GM12878 (cell line): ENCODE results near the gene DPM2. TPM values are rescaled to one million over a fixed set of nuclear protein-coding genes. Genes with fewer than 3 reads are reported as not detected.

ENCODE experiments used
- ATAC-seq: fragments of 200-7000 bp; cut with Tn5 transposase; 3 replicates; pipeline ENCODE4 v1.9.1; 2020; ENCODE audit warnings: mild to moderate bottlenecking, moderate library complexity
- BruUV-seq: library from RNA; stranded (reverse); fragments of 400-500 nt; replicated peaks from 2 replicates; lab custom pipeline; 2021; lab: Mats Ljungman, UMichigan
- CTCF ChIA-PET: fragments of 300-600 bp; sonication (Branson Sonifier 250); formaldehyde crosslinking; extraction: SDS; loops from one replicate; lab custom pipeline; 2021; ENCODE audit warnings: inconsistent platforms; lab: Yijun Ruan, JAX
- POLR2A ChIA-PET: fragments of 350-600 bp; formaldehyde crosslinking; extraction: SDS; loops from one replicate; lab custom pipeline; 2021; ENCODE audit warnings: inconsistent platforms; lab: Charles Lee
- RAD21 ChIA-PET: fragments of 300-600 bp; sonication (Branson Sonifier 250); formaldehyde crosslinking; loops from one replicate; lab custom pipeline; 2023; ENCODE audit warnings: antibody characterized with exemption; ENCODE audit not compliant: unreplicated experiment; lab: Charles Lee
- SMC1A ChIA-PET: fragments of 300-600 bp; sonication (Branson Sonifier 250); formaldehyde crosslinking; loops from one replicate; lab custom pipeline; 2023; ENCODE audit not compliant: unreplicated experiment, uncharacterized antibody; lab: Charles Lee
- DNase-seq: peaks from one replicate; pipeline ENCODE4 v3.0.0-alpha.2; 2011; ENCODE audit warnings: low read depth, low spot score
- FAIRE-seq: peaks from 3 replicates; lab custom pipeline; 2011; peaks lifted over from hg19 to GRCh38; lab: Jason Lieb, UNC
- H2AFZ ChIP-seq: 2 replicates; pipeline ENCODE4 v1.6.0; 2011; ENCODE audit warnings: low read depth, low read length, control low read depth; ENCODE audit not compliant: control insufficient read depth
- H3K27ac ChIP-seq: 2 replicates; pipeline ENCODE4 v1.5.1; 2011; ENCODE audit warnings: control low read depth; ENCODE audit not compliant: control insufficient read depth, insufficient read depth
- H3K27me3 ChIP-seq, 2 experiments: replicated peaks in 1 of 2; 2 replicates each; pipeline versions ENCODE4 v1.6.0 to v1.6.1; 2011; ENCODE audit warnings: low read length in 1 of 2; ENCODE audit not compliant: control insufficient read depth in 2 of 2, insufficient read depth in 2 of 2
- H3K36me3 ChIP-seq, 2 experiments: 2 replicates each; pipeline ENCODE4 v1.5.1; 2011; ENCODE audit warnings: low read length in 1 of 2; ENCODE audit not compliant: control insufficient read depth in 2 of 2, insufficient read depth in 2 of 2
- H3K4me1 ChIP-seq: 2 replicates; pipeline ENCODE4 v1.6.1; 2011; ENCODE audit warnings: mild to moderate bottlenecking, low read length, moderate library complexity, mixed read lengths; ENCODE audit not compliant: control insufficient read depth, insufficient read depth
- H3K4me2 ChIP-seq: 2 replicates; pipeline ENCODE4 v1.6.0; 2011; ENCODE audit warnings: control low read depth; ENCODE audit not compliant: control insufficient read depth, insufficient read depth
- H3K4me3 ChIP-seq: fragments of 200-600 bp; sonication (generic); 2 replicates; pipeline ENCODE4 v1.5.1; 2016
- H3K79me2 ChIP-seq: 2 replicates; pipeline ENCODE4 v1.6.0; 2011; ENCODE audit warnings: low read length; ENCODE audit not compliant: control insufficient read depth, insufficient read depth
- H3K9ac ChIP-seq: 2 replicates; pipeline ENCODE4 v1.8.0; 2011; ENCODE audit warnings: low read length, control low read depth, mixed read lengths; ENCODE audit not compliant: control insufficient read depth, insufficient read depth
- H3K9me3 ChIP-seq: replicated peaks from 3 replicates; pipeline ENCODE4 v1.5.1; 2011; ENCODE audit warnings: mild to moderate bottlenecking, low read length; ENCODE audit not compliant: control insufficient read depth, insufficient read depth
- H4K20me1 ChIP-seq: 2 replicates; pipeline ENCODE4 v1.6.0; 2011; ENCODE audit not compliant: control insufficient read depth, insufficient read depth
- ASH2L ChIP-seq: fragments of 300-600, 200-600 bp; sonication (generic); IDR thresholded peaks from 2 replicates; pipeline ENCODE4 v1.6.1; 2017; ENCODE audit warnings: low read depth, mild to moderate bottlenecking, borderline replicate concordance
- ATF2 ChIP-seq: IDR thresholded peaks from 2 replicates; pipeline ENCODE4 v1.6.1; 2012; ENCODE audit warnings: low read length, inconsistent platforms
- CBFB ChIP-seq: IDR thresholded peaks from 2 replicates; pipeline ENCODE4 v1.6.1; 2016; ENCODE audit warnings: antibody characterized with exemption, low read depth
- CBX3 ChIP-seq: fragments of 200-600 bp; sonication (generic); IDR thresholded peaks from 2 replicates; pipeline ENCODE4 v1.6.1; 2016; ENCODE audit warnings: low read depth, borderline replicate concordance
- CEBPB ChIP-seq, 2 experiments: fragments of 150-350 bp in 1 of 2; IDR thresholded peaks; 2 replicates each; pipeline ENCODE4 v1.6.1; 2012 to 2014; ENCODE audit warnings: low read depth in 2 of 2, low read length in 2 of 2, borderline replicate concordance in 1 of 2, inconsistent platforms in 1 of 2
- MYC ChIP-seq: IDR thresholded peaks from 2 replicates; pipeline ENCODE4 v1.6.1; 2011; ENCODE audit warnings: mild to moderate bottlenecking, low read length, moderate library complexity, inconsistent platforms; ENCODE audit not compliant: insufficient read depth, insufficient replicate concordance, insufficient read length, severe bottlenecking
- NRF1 ChIP-seq: conservative IDR thresholded peaks from 2 replicates; pipeline ENCODE4 v1.6.1; 2011; ENCODE audit warnings: mild to moderate bottlenecking, low read depth, low read length, improper control_type of control experiment
- RAD21 ChIP-seq: IDR thresholded peaks from 2 replicates; pipeline ENCODE4 v1.6.1; 2011; ENCODE audit warnings: mild to moderate bottlenecking, low read depth, low read length, moderate library complexity; ENCODE audit not compliant: insufficient read depth
- TARDBP ChIP-seq: IDR thresholded peaks from 2 replicates; pipeline ENCODE4 v1.6.1; 2016; ENCODE audit warnings: borderline replicate concordance
- WGBS: methylation state at CpG from one replicate; pipeline ENCODE4 v1.1.6; 2016; ENCODE audit warnings: low lambda C conversion rate; ENCODE audit not compliant: insufficient replicate concordance, insufficient coverage; ENCODE audit errors: missing lambda C conversion rate; 5-methylcytosine and 5-hydroxymethylcytosine counted together
- in situ Hi-C: fragments of 300-500 bp; cut with MboI; formaldehyde crosslinking; loops from 9 replicates; pipeline ENCODE4 v1.14.3; 2018; ENCODE audit warnings: mixed read lengths
- intact Hi-C: fragments of 100-400 bp; cut with micrococcal nuclease; formaldehyde crosslinking; loops from one replicate; pipeline ENCODE4 v1.14.2; 2022; ENCODE audit not compliant: unreplicated experiment
- polyA plus RNA-seq, 11 experiments: library from polyadenylated mRNA; depleted of rRNA in 4 of 11; unstranded in 6 of 11; stranded (reverse) in 5 of 11; fragments of >200 nt; fragmentation: Nextera tagmentation in 4 of 11; fragmentation: Illumina TruSeq in 1 of 11; extraction: Ambion mirVana in 4 of 11; extraction: Trizol in 1 of 11; gene quantifications; 1 replicate in 1 of 11; 2 replicates in 10 of 11; pipeline versions ENCODE4 v1.2.1 to v1.2.3, GENCODE V29; 2011 to 2016; ENCODE audit warnings: inconsistent platforms in 2 of 11, missing spikeins in 2 of 11, low read depth in 1 of 11
- total RNA-seq, 4 experiments: library from RNA; depleted of rRNA in 3 of 4; stranded (reverse); fragments of >200 nt in 3 of 4; fragmentation: Illumina TruSeq in 1 of 4; extraction: Trizol in 1 of 4; gene quantifications; 2 replicates each; pipeline versions ENCODE4 v1.2.1 to v1.2.3, GENCODE V29; 2013 to 2021
- TF ChIP-seq, protein P1 (sequence below): fragments of 450-650 bp; formaldehyde crosslinking; IDR thresholded peaks from 2 replicates; pipeline ENCODE4 v1.4.0; 2020; ENCODE audit warnings: mild to moderate bottlenecking, moderate library complexity
- TF ChIP-seq, protein P2 (sequence below): IDR thresholded peaks from 2 replicates; pipeline ENCODE4 v1.6.1; 2011; ENCODE audit warnings: low read depth, mild to moderate bottlenecking, low read length, moderate library complexity, borderline replicate concordance; ENCODE audit errors: extremely low read depth

The DPM2 gene
- total and polyA plus RNA-seq, 10 of the 15 experiments (the other 5 are each of a cell fraction or from before 2014, with no cell fraction given): 22.7 to 77.9 (median 44.7) TPM

GRCh38 chr9:127927201-127927987, 10.3 kb downstream of the DPM2 start:
- peak; percentile 10 for ATAC-seq
- peaks cover 2 to 4% of the 10 kb centered on the region in 2 experiments; a peak in 3 of 4 replicates for H3K27me3 ChIP-seq

More at GRCh38 chr9:127927201-127927987, 10.3 kb downstream of the DPM2 start:
- DNase-seq: no peak
- Histone ChIP-seq H2AFZ (peak overlapping the region; percentile 44; the same call in 1 of the 2 replicates), H3K4me2 (peak overlapping the region; percentile 95), H3K4me1 (peaks cover 21% of the 10 kb centered on the region), H3K36me3 (no peaks in the 10 kb centered on the region), H3K79me2 (no peaks in the 10 kb centered on the region), H4K20me1 (peaks cover 2% of the 10 kb centered on the region; the same call in 1 of the 2 replicates), H3K27ac (no peak overlapping the region), H3K4me3 (peak overlapping the region; percentile 47; the same call in 1 of the 2 replicates), H3K9ac (no peak overlapping the region; the same call in 1 of the 2 replicates), H3K9me3 (no peaks in the 10 kb centered on the region)
- WGBS: 4% methylated on average over 39 of the region's 56 CpGs
- ChIA-PET CTCF (no interaction called here), RAD21 (no interaction called here), SMC1A (interaction anchor here (1.5 kb wide), 1 partner anchor 28 kb away, joined by 3 read pairs; no protein-coding TSS in a partner anchor)
- in situ Hi-C loops: loop anchor here (5.0 kb wide), 1 partner anchor 425 kb away; no protein-coding TSS in a partner anchor
- intact Hi-C loops: no loop called here
- TF ChIP-seq RAD21: no peak
- TF ChIP-seq, protein P1, sequence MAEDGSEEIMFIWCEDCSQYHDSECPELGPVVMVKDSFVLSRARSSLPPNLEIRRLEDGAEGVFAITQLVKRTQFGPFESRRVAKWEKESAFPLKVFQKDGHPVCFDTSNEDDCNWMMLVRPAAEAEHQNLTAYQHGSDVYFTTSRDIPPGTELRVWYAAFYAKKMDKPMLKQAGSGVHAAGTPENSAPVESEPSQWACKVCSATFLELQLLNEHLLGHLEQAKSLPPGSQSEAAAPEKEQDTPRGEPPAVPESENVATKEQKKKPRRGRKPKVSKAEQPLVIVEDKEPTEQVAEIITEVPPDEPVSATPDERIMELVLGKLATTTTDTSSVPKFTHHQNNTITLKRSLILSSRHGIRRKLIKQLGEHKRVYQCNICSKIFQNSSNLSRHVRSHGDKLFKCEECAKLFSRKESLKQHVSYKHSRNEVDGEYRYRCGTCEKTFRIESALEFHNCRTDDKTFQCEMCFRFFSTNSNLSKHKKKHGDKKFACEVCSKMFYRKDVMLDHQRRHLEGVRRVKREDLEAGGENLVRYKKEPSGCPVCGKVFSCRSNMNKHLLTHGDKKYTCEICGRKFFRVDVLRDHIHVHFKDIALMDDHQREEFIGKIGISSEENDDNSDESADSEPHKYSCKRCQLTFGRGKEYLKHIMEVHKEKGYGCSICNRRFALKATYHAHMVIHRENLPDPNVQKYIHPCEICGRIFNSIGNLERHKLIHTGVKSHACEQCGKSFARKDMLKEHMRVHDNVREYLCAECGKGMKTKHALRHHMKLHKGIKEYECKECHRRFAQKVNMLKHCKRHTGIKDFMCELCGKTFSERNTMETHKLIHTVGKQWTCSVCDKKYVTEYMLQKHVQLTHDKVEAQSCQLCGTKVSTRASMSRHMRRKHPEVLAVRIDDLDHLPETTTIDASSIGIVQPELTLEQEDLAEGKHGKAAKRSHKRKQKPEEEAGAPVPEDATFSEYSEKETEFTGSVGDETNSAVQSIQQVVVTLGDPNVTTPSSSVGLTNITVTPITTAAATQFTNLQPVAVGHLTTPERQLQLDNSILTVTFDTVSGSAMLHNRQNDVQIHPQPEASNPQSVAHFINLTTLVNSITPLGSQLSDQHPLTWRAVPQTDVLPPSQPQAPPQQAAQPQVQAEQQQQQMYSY (CRISPR knock-in tag): no peak
- TF ChIP-seq TARDBP: no peak
- TF ChIP-seq, protein P2, sequence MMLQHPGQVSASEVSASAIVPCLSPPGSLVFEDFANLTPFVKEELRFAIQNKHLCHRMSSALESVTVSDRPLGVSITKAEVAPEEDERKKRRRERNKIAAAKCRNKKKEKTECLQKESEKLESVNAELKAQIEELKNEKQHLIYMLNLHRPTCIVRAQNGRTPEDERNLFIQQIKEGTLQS: no peak
- TF ChIP-seq CBFB: no peak
- no peak for TF ChIP-seq NRF1
- no peak for TF ChIP-seq CBX3
- no peak for TF ChIP-seq CEBPB (IDR thresholded peaks at IDR 0.05; ENCODE audit: borderline replicate concordance in 1 of 2, low read depth in 2 of 2, low read length in 2 of 2)
- no peak for TF ChIP-seq ASH2L
- TF ChIP-seq MYC: no peak
- TF ChIP-seq ATF2: no peak
- TF ChIP-seq, all 136 proteins: peak for 0
- no TSS peak for BruUV-seq
- POLR2A ChIA-PET: no interaction called here
- FAIRE-seq: no peak
